ENCODE results near the gene TUBE1.
"Not testable (repeated sequence)": the region's sequence is repeated elsewhere in the genome, so short reads cannot be mapped to it uniquely, and the experiment has no call there.

TUBE1 gene, protein sequence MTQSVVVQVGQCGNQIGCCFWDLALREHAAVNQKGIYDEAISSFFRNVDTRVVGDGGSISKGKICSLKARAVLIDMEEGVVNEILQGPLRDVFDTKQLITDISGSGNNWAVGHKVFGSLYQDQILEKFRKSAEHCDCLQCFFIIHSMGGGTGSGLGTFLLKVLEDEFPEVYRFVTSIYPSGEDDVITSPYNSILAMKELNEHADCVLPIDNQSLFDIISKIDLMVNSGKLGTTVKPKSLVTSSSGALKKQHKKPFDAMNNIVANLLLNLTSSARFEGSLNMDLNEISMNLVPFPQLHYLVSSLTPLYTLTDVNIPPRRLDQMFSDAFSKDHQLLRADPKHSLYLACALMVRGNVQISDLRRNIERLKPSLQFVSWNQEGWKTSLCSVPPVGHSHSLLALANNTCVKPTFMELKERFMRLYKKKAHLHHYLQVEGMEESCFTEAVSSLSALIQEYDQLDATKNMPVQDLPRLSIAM

DNA sequence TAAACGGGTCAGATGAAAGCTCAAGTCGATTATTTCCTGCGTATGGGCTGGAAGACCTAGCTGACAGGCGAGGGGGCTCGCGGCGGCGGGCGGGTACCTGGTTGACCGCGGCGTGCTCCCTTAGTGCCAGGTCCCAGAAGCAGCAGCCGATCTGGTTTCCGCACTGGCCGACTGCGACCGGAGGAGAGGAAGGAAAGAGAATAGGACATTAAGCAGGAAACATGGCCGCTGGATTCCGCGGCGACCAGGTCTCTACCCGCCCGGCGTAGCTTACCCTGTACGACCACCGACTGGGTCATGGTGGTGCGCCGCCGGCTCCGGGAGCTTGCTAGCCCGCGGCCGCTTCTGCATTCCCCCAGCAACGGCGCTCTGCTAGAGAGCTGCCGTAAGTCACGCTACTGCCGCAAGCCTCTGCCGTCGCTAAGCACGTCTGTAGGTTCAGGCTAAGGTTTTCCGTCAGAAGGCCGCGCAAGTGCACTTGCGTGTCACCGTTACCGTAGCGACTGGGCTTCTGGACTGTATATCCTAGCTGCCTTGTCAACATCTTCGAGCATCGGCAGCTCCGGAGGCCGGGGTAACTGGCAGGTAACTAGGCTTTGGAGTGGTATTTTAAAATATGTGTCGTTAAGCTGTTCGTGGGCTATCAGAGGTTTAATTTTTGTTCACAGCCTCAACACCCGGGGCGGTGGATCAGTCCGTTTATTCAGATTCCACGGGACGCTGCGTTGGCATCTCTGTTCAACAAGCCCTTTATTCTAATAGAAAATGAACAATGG is at the start of gene TUBE1, which contains the start of gene FAM229B:
TSS of gene TUBE1 (minus strand) at position 347 of the 776 bp plus-strand sequence. CDS start at position 299, 48 bp downstream.
TSS of gene FAM229B (plus strand) at position 456 of the 776 bp plus-strand sequence. CDS start 11,693 bp downstream, outside the sequence.
- peak; percentile 94 for DNase-seq

DNA sequence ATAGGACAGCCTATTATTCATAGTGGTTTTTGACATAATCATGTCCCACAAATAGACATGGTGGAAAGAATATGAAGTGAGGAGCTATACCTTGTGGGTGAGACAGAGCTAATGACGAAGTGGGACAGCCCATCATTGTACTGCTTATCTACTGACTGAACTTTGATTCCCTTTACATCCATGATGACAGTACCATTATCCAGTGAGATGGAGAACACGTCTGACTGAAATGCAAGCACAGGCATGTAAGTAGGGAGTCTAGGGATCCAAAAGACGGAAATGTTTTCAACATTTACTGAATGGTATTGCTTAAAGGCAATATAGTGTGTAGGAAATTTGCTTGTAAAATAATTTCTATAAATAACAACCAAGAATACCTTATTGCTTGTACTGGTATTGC is 43.6 kb upstream of the TUBE1 start:
- DNase-seq = no peak

- no peak for DNase-seq
These were observed 40.9 kb upstream of the TUBE1 start for GRCh38 chr6:112128208-112128607.

- no peak for DNase-seq
These were observed 36.7 kb upstream of the TUBE1 start for GRCh38 chr6:112123982-112124381.

GRCh38 chr6:112122756-112123155 is 35.5 kb upstream of the TUBE1 start:
- no peak for DNase-seq

DNA sequence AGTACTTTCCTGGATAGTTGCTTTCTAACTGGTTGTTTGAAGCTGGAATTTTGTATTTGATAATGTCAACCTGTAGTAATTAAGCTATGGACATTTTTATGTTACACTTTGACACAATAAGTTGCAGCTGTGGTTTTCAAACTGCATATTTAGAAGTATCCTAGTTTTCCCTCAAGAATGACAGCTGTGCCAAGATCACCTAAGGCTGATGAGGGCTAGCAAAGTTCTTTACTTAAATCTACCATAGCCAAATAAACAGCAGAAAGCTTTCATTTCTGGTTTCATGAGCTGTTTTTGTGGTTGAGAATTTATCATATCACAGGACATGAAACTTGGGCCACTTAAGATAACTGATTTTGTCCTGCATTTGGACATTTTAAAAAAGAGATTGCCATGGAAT is 30.8 kb upstream of the TUBE1 start:
- DNase-seq = no peak

DNA sequence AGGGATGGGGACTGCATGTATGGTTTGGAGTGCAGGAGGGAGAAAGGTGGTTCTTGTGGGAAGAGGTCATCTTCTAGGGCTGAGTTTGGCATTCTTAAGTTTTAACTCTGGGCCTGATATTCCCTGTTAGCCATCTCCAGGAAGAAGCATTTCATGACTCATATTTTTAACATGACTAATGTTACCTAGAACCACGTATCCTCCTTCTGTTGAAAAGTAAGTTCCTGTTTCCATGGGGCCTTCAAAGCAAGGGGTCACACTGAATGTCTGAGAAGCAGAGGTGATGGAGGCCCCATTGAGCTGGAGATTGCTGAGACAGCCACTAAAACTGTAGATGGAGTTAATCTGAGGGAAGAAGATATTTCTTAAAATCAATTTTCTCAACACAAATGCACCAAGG is 30.3 kb upstream of the TUBE1 start:
- peak; percentile 44 for DNase-seq

- no peak for DNase-seq
These were observed 28.9 kb upstream of the TUBE1 start for GRCh38 chr6:112116221-112116620.

GRCh38 chr6:112114577-112115223 is 27.4 kb upstream of the TUBE1 start:
- no peak for DNase-seq

GRCh38 chr6:112113918-112114317 is 26.6 kb upstream of the TUBE1 start:
- no peak for DNase-seq

DNA sequence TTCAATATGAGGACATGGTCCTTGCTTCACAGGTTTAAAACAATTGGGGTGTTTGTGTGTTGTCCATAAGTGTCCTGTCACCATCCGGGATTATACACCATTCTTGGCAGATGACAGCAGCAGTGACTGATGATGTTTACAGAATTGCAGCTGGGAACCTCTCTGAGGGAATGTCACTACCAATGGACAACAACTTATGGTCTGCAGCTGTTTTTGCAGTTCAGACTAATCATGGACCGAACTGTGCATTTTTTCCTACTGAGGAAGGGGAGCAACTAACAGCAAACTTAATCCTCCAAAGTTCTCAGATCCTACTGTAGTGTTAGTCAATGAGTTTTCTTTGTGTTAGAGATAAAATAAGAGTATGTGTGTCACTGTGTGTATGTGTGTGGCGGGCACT is 26.1 kb upstream of the TUBE1 start:
- DNase-seq = no peak

DNA sequence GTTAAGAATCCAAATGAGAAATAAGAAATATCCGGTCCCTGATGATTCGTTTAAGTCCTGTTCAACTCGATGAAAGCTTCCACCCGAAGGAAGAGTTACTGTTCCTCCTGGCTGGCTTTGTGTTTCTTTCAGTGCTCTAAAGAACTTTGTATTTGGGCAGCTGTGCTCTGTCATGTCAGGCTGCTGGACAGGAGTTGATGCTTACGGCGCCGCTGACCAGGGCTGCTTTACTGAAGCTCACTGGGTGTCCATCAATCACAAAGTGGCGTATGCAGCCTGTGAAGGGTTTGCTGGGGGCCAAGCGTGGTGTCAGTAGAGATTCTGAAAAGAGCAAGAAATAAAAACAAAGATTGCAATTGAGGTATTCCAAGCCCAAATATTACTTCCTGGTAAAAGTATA is 22.0 kb upstream of the TUBE1 start:
- DNase-seq = no peak

DNA sequence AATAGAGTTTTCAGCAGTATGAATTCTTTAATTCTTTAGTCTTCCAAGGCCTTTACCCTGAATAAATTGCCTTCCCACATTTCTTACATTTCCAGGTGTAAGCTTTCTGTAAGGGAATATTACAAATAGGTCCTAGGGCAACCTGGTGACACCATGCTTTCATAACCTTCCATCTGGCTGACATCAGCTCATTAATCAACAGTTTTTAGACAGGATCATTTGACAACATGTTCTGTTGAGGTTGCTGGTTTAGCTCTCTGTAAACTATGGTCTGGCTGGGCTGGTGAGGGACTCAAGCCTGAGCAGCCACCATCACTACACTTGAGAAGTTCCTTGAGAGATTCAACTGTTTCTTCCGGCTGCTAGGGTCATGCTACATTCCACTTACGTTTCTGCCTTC is 19.3 kb upstream of the TUBE1 start:
- DNase-seq = no peak

- DNase-seq = not testable (repeated sequence)
These were observed 18.7 kb upstream of the TUBE1 start for GRCh38 chr6:112106026-112106425.

DNA sequence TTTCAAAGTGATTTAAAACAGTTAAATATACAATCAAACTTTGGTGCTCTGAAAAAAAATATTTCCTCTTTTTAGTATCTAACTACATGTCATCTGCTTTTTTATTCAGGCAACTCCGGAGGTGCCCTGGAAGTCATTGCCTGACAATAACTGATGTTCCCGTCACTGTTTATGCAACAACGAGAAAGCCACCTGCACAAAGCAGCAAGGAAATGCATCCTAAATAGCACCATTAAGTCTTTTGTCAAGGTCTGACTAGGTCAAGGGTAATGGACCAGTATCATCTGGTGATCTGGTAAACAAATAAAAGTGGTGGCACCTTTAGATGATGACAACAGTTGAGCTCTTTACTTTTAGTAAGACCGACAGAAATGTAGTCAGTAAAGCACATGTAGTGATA is 13.3 kb upstream of the TUBE1 start:
- no peak for DNase-seq

- DNase-seq = no peak
These were observed 9.6 kb upstream of the TUBE1 start for GRCh38 chr6:112096901-112097300.

- no peak for DNase-seq
These were observed 634 bp upstream of the TUBE1 start for GRCh38 chr6:112087916-112088315.

- peak; percentile 37 for DNase-seq
These were observed 542 bp downstream of the TUBE1 start for GRCh38 chr6:112086744-112087135.

DNA sequence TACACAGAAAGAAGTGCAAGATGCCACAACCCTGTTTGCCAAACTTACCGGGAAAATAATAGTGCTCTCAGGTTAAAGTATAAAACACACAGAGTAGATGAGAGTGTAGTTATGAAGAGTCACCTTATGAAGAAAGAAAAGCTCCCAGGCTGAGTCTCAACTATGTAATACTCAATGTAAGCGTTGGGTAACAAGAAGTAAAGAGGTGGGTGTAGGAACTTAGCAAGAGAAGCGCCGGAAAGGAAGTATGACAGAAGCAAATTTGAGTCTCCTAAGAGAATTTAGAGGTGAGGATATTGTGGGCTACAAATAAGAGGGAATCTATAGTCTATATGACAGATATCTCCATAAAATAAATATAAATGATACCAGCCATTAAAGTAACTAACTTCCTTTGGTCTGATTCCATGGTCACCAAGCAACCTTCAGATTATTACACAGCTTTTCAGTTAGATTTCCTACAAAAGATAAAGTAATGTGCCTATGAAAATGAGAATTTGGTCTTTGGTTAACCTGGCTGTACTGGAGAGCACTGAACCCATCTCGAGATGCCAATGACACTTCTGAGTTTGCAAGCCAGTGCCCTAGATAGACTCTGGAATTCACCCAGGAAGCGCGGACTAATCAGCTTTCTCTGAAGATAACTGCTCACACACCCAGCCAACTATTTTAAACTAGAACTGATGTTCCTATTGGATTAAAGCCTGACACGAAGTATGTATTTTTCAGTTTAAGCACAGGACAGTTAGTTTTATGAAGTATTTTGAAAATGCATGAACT is 1.8 kb downstream of the TUBE1 start:
- no peak for DNase-seq

- no peak for DNase-seq
These were observed 5.7 kb downstream of the TUBE1 start for GRCh38 chr6:112081569-112081968.

- DNase-seq = no peak
These were observed 20.7 kb downstream of the TUBE1 start for GRCh38 chr6:112066606-112067005.

DNA sequence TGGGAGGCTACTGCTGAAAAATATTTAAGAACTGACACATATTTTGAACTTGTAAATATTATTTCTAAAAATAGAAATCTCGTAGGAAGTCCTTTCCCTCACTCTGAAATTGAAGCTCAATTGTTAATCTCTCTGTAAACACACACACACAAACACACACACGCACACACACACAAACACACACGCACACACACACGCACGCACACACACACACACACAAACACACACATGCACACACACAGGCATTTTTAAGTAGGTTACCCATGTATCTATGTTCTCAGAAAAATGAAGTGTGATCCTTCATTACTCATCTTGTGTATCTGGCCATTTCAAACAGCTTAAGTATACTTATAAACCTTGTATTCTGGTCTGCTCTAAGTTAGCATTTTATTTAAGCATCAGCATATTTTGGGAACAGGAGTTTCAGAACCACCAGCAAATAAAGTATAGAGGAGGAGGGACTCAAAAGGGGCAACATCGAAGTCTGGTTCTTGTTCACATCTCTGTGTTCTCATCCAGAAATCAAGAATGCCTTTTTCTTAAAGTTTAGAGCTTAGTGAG is 21.8 kb downstream of the TUBE1 start:
- no peak for DNase-seq
